Measurements from ENCODE around the gene PRR36. TPM values are rescaled to one million over a fixed set of nuclear protein-coding genes. Genes with fewer than 3 reads are reported as not detected.

PRR36 gene
- total RNA-seq, 4 donors from 2014 or later = 0.16 TPM; not detected in 3

- H3K4me3 ChIP-seq = no peak overlapping the region
- peaks cover 15 to 41% (median 35%) of the 10 kb centered on the region in 4 donors for H3K4me1 ChIP-seq
- 30 to 52% methylated on average over 3 to 9 of the region's 10 CpGs for WGBS, 2 donors (ENCODE audit: low coverage in 1 of 2)
- no peaks in the 10 kb centered on the region for H3K36me3 ChIP-seq
- in situ Hi-C loops (cut with MboI; ENCODE audit: low pct_ligation_motif_present in 1 of 4, low pct_unique_long_range_greater_than_20kb in 1 of 4, low sequenced_read_pairs in 3 of 4) (no loop called here), intact Hi-C loops (cut with DNase I; ENCODE audit: low total_unique reads) (no loop called here)
- no peak overlapping the region for H3K27ac ChIP-seq
- DNase-seq = no peak
- TF ChIP-seq POLR2A (IDR thresholded peaks at IDR 0.05) = no peak
- no peak for TF ChIP-seq EP300 (IDR thresholded peaks at IDR 0.05; ENCODE audit: low read depth)
- TF ChIP-seq POLR2AphosphoS5 (IDR thresholded peaks at IDR 0.05) = no peak
- TF ChIP-seq, protein P1, sequence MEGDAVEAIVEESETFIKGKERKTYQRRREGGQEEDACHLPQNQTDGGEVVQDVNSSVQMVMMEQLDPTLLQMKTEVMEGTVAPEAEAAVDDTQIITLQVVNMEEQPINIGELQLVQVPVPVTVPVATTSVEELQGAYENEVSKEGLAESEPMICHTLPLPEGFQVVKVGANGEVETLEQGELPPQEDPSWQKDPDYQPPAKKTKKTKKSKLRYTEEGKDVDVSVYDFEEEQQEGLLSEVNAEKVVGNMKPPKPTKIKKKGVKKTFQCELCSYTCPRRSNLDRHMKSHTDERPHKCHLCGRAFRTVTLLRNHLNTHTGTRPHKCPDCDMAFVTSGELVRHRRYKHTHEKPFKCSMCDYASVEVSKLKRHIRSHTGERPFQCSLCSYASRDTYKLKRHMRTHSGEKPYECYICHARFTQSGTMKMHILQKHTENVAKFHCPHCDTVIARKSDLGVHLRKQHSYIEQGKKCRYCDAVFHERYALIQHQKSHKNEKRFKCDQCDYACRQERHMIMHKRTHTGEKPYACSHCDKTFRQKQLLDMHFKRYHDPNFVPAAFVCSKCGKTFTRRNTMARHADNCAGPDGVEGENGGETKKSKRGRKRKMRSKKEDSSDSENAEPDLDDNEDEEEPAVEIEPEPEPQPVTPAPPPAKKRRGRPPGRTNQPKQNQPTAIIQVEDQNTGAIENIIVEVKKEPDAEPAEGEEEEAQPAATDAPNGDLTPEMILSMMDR (IDR thresholded peaks at IDR 0.05) = no peak
- H3K9me3 ChIP-seq = no peaks in the 10 kb centered on the region
- H3K27me3 ChIP-seq = peaks cover 79% of the 10 kb centered on the region
Observed at GRCh38 chr19:7865262-7865911, 8.8 kb downstream of the PRR36 start.

- H3K9me3 ChIP-seq = no peaks in the 10 kb centered on the region
- no peak for DNase-seq
- no peak for TF ChIP-seq POLR2AphosphoS5 (IDR thresholded peaks at IDR 0.05)
- TF ChIP-seq, protein P1 (IDR thresholded peaks at IDR 0.05) = no peak
- TF ChIP-seq EP300 (IDR thresholded peaks at IDR 0.05; ENCODE audit: low read depth) = no peak
- TF ChIP-seq POLR2A (IDR thresholded peaks at IDR 0.05) = no peak
- H3K36me3 ChIP-seq = no peaks in the 10 kb centered on the region
- intact Hi-C loops (cut with DNase I; ENCODE audit: low total_unique reads) (no loop called here), in situ Hi-C loops (cut with MboI; ENCODE audit: low pct_ligation_motif_present in 1 of 4, low pct_unique_long_range_greater_than_20kb in 1 of 4, low sequenced_read_pairs in 3 of 4) (no loop called here)
- H3K4me1 ChIP-seq = peaks cover 15 to 37% (median 32%) of the 10 kb centered on the region in 4 donors
- no peak overlapping the region for H3K27ac ChIP-seq
- no peak overlapping the region for H3K4me3 ChIP-seq
- H3K27me3 ChIP-seq = peaks cover 83% of the 10 kb centered on the region
- 52% methylated on average over 18 of the region's 18 CpGs; no CpG with 5 or more reads in 1 of the 2 donors for WGBS, 2 donors (ENCODE audit: low coverage in 1 of 2)
Observed at GRCh38 chr19:7864690-7865074, 9.5 kb downstream of the PRR36 start.

GRCh38 chr19:7863971-7864689 lies 10.1 kb downstream of the PRR36 start:
- 79% methylated on average over 20 of the region's 21 CpGs; no CpG with 5 or more reads in 1 of the 2 donors for WGBS, 2 donors (ENCODE audit: low coverage in 1 of 2)
- TF ChIP-seq POLR2A (IDR thresholded peaks at IDR 0.05) = no peak
- TF ChIP-seq POLR2AphosphoS5 (IDR thresholded peaks at IDR 0.05) = no peak
- TF ChIP-seq EP300 (IDR thresholded peaks at IDR 0.05; ENCODE audit: low read depth) = no peak
- TF ChIP-seq, protein P1 (IDR thresholded peaks at IDR 0.05) = no peak
- H3K27ac ChIP-seq = no peak overlapping the region
- intact Hi-C loops (cut with DNase I; ENCODE audit: low total_unique reads) = no loop called here
- no peaks in the 10 kb centered on the region for H3K36me3 ChIP-seq
- in situ Hi-C loops (cut with MboI; ENCODE audit: low pct_ligation_motif_present in 1 of 4, low pct_unique_long_range_greater_than_20kb in 1 of 4, low sequenced_read_pairs in 3 of 4) = no loop called here
- no peak for DNase-seq
- peaks cover 15 to 31% (median 26%) of the 10 kb centered on the region in 4 donors for H3K4me1 ChIP-seq
- H3K27me3 ChIP-seq = peaks cover 85% of the 10 kb centered on the region
- no peaks in the 10 kb centered on the region for H3K9me3 ChIP-seq
- H3K4me3 ChIP-seq = no peak overlapping the region

GRCh38 chr19:7863157-7863970 lies 10.8 kb downstream of the PRR36 start:
- H3K9me3 ChIP-seq = no peaks in the 10 kb centered on the region
- peaks cover 10 to 25% (median 19%) of the 10 kb centered on the region in 4 donors for H3K4me1 ChIP-seq
- H3K4me3 ChIP-seq = no peak overlapping the region
- TF ChIP-seq EP300 (IDR thresholded peaks at IDR 0.05; ENCODE audit: low read depth) = no peak
- no peak for TF ChIP-seq POLR2AphosphoS5 (IDR thresholded peaks at IDR 0.05)
- TF ChIP-seq, protein P1 (IDR thresholded peaks at IDR 0.05) = no peak
- TF ChIP-seq POLR2A (IDR thresholded peaks at IDR 0.05) = no peak
- WGBS, 2 donors (ENCODE audit: low coverage in 1 of 2) = 66% methylated on average over 70 of the region's 83 CpGs; no CpG with 5 or more reads in 1 of the 2 donors
- no peak overlapping the region for H3K27ac ChIP-seq
- H3K27me3 ChIP-seq = peaks cover 83% of the 10 kb centered on the region
- no peaks in the 10 kb centered on the region for H3K36me3 ChIP-seq
- intact Hi-C loops (cut with DNase I; ENCODE audit: low total_unique reads) = no loop called here
- no peak for DNase-seq
- in situ Hi-C loops (cut with MboI; ENCODE audit: low pct_ligation_motif_present in 1 of 4, low pct_unique_long_range_greater_than_20kb in 1 of 4, low sequenced_read_pairs in 3 of 4) = no loop called here
